GM21381 (cell line): Measurements from ENCODE around the gene ECD.

ENCODE experiments used
- ATAC-seq: cut with Tn5 transposase; IDR thresholded peaks from one replicate; pipeline ENCODE4 v1.9.1; 2021; ENCODE audit warnings: mild to moderate bottlenecking, moderate library complexity; ENCODE audit not compliant: unreplicated experiment

ECD gene

DNA sequence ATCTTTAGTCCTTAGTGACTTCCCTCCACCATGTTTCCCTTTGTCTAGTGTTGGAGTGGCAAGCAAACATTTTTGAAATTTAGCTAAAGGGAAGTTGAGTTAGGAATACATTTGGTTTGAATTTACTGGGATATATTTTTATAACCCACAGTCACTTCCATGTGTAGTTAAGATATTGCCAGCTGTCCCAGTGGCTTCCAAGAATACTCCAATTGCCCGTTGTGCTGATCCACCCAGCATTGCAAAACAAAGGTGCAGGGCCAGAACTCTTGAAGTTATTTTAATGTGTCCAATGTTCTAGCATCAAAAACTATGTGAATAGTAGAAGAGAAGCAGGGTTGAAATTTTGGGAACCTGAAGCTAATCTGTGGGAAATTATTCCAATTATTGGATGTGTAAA, 68.7 kb downstream of the ECD start:
- no peak for ATAC-seq

GRCh38 chr10:73097305-73097670, 70.5 kb downstream of the ECD start:
- ATAC-seq, result no peak

GRCh38 chr10:73096449-73097304, 71.1 kb downstream of the ECD start, which contains the start of gene P4HA1:
Gene P4HA1 (minus strand): TSS chr10:73096866. CDS start chr10:73074883, 21,983 bp downstream.
- peak; percentile 84 for ATAC-seq

GRCh38 chr10:73096041-73096448, 71.8 kb downstream of the ECD start:
- peak; percentile 25 for ATAC-seq

DNA sequence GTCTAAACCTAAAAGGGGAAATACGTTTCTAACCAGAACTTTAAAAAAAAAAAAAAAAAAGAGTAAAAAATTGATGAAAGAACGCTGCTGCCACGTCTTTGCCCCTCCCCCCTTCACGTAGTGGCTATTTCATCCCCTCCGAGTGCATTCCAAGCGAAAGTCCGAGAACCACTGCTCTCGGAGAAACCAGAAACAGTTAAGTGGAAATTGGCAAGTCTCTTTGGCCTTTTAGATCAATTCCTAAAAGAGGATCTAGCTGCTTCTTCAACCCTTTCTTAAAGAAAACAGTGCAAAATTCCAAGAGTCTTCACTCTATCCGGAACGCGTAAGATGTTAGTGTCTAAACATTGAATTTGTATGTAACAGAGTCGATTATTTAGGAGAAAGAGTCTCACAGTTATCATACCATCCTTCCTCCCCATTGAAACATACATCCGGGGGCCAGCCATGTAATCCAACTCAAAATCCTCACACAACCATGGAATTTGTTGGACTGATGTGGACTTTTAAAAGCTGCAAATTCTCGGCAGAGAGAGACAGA, 72.3 kb downstream of the ECD start:
- ATAC-seq, result no peak

- no peak for ATAC-seq
Observed at GRCh38 chr10:73094986-73095480, 72.8 kb downstream of the ECD start.

- no peak for ATAC-seq
Observed at GRCh38 chr10:73093922-73094850, 73.6 kb downstream of the ECD start.

DNA sequence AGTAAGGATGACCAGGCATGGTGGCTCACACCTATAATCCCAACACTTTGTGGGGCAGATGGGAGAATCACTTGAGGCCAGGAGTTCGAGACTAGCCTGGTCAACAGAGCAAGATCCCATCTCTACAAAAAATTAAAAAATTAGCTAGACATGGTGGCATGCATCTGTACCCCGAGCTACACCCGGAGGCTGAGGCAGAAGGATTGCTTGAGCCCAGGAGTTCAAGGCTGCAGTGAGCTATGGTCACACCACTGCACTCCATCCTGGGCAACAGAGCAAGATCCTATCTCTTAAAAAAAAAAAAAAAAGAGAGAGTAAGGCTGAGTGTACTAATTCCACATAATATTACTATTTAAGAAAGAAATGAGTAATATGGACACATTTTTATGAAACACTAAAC, 75.0 kb downstream of the ECD start:
- ATAC-seq, result no peak

GRCh38 chr10:73088304-73088703, 79.5 kb downstream of the ECD start:
- ATAC-seq, result peak; percentile 59

- ATAC-seq, result no peak
Observed at GRCh38 chr10:73086816-73087215, 81.0 kb downstream of the ECD start.

- no peak for ATAC-seq
Observed at GRCh38 chr10:73084209-73084608, 83.6 kb downstream of the ECD start.
